AG09319 (cell line): ENCODE results near the gene LRRC74B.
"Not testable (repeated sequence)": the region's sequence is repeated elsewhere in the genome, so short reads cannot be mapped to it uniquely, and the experiment has no call there.

Source experiments
- DNase-seq: peaks from one replicate; pipeline ENCODE4 v3.0.0-alpha.2; 2010; ENCODE audit warnings: low read depth; ENCODE audit errors: extremely low read depth
- TF ChIP-seq, protein P1 (sequence below): IDR thresholded peaks from 2 replicates; pipeline ENCODE4 v1.5.1; 2011; ENCODE audit warnings: low read depth, mild to moderate bottlenecking, inconsistent platforms, low read length, moderate library complexity

The LRRC74B gene

DNA sequence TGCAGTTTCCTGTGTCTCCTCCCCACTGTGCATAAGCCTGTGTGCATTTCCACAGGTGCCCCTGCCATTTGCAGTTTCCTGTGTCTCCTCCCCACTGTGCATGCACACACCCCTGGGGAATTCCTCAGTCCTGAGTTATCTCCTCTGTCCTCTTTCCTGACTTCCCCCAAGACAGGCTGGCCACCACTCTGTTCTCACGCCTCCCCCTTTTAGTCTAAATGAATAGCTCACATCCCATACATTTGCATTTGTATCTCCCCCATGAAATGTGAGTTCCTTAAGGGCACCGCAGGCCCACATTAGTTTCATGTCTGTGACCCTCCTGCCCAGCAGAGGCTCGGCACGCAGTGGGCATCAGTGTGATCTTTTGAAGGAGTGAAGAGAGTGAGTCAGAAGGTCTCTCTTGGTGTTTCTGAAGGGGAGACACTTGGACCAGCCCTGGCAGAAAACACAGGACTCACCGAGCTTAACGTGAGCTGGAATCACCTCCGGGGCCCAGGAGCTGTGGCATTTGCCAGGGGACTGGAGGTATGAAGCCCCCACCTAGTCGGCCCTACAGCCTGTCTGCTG, 6.2 kb downstream of the LRRC74B start:
- no peak for DNase-seq
- TF ChIP-seq, protein P1, sequence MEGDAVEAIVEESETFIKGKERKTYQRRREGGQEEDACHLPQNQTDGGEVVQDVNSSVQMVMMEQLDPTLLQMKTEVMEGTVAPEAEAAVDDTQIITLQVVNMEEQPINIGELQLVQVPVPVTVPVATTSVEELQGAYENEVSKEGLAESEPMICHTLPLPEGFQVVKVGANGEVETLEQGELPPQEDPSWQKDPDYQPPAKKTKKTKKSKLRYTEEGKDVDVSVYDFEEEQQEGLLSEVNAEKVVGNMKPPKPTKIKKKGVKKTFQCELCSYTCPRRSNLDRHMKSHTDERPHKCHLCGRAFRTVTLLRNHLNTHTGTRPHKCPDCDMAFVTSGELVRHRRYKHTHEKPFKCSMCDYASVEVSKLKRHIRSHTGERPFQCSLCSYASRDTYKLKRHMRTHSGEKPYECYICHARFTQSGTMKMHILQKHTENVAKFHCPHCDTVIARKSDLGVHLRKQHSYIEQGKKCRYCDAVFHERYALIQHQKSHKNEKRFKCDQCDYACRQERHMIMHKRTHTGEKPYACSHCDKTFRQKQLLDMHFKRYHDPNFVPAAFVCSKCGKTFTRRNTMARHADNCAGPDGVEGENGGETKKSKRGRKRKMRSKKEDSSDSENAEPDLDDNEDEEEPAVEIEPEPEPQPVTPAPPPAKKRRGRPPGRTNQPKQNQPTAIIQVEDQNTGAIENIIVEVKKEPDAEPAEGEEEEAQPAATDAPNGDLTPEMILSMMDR = no peak

DNA sequence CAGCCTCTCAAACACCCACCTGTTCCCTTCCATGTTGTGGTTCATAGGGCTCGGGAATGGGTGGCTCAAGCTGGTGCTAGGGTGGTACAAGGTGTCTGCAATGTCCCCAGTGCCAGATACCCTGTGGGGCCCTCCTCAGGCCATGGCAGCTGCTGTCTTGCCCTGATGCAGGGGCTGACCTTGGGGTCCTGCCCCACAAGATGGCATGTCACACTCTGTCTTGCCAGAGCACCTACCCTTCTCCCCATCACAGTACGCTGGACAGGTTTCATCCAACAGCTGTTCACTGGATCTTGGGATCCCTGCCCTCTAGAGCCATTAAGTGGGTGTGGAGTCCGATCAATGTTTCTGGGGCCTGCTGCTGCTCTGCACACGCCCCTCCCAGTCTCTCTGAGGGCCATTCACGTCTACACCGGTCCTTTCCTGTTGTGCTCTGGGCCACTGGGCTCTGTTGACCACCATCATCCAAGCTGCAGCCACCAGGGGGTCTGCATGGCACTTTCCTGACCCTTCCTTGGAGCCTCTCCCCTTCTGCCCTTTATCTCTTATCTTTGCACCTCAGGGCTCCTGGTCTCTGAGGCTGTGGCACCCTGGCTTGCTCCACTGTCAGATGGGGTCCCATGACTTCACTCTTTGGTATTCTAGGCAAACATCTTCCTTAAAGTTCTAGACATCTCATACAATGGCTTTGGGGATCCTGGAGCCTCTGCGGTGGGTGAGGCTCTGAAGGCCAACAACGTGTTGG, 7.1 kb downstream of the LRRC74B start:
- no peak for DNase-seq
- TF ChIP-seq, protein P1 = no peak

- TF ChIP-seq, protein P1 = no peak
- no peak for DNase-seq
Observed at GRCh38 chr22:21054046-21054713, 8.4 kb downstream of the LRRC74B start.

GRCh38 chr22:21054714-21055563, 9.2 kb downstream of the LRRC74B start:
- TF ChIP-seq, protein P1 = no peak
- DNase-seq = no peak

- TF ChIP-seq, protein P1 = no peak
- no peak for DNase-seq
Observed at GRCh38 chr22:21055564-21055834, 9.8 kb downstream of the LRRC74B start.

GRCh38 chr22:21055880-21056319, 10.2 kb downstream of the LRRC74B start:
- TF ChIP-seq, protein P1 = no peak
- no peak for DNase-seq

GRCh38 chr22:21060363-21060762, 14.6 kb downstream of the LRRC74B start:
- DNase-seq = not testable (repeated sequence)

GRCh38 chr22:21061660-21062321, 16.0 kb downstream of the LRRC74B start:
- DNase-seq = not testable (repeated sequence)

DNA sequence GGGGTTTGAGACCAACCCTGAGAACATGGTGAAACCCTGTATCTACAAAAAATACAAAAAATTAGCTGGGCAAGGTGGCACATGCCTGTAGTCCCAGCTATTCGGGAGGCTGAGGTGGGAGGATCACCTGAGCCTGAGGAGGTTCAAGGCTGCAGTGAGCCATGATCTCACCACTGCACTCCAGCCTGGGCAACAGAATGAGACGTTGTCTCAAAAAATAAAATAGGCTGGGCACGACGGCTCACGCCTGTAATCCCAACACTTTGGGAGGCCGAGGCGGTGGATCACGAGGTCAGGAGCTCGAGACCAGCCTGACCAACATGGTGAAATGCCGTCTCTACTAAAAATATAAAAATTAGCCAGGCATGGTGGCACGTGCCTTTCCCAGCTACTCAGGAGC, 18.7 kb downstream of the LRRC74B start:
- not testable (repeated sequence) for DNase-seq
